DND-41 (cell line): ENCODE results near the gene NEK9.

Experiments used
- ATAC-seq: fragments of 200-7000 bp; cut with Tn5 transposase; 3 replicates; pipeline ENCODE4 v1.9.1; 2021; ENCODE audit warnings: low read depth; ENCODE audit not compliant: insufficient read depth
- DNase-seq: peaks from one replicate; pipeline ENCODE4 v3.0.0-alpha.2; 2020
- H2AFZ ChIP-seq: 2 replicates; pipeline ENCODE4 v1.6.0; 2012; ENCODE audit warnings: low read depth, low read length
- H3K27ac ChIP-seq: 2 replicates; pipeline ENCODE4 v1.5.1; 2012; ENCODE audit warnings: low read length, inconsistent platforms
- H3K27me3 ChIP-seq: fragments of 200-600 bp; sonication (generic); 2 replicates; pipeline ENCODE4 v1.6.0; 2012; ENCODE audit warnings: low read length, mild to moderate bottlenecking, inconsistent platforms; ENCODE audit not compliant: insufficient read depth, poor library complexity
- H3K36me3 ChIP-seq: 2 replicates; pipeline ENCODE4 v1.5.1; 2012; ENCODE audit warnings: low read length, inconsistent platforms; ENCODE audit not compliant: insufficient read depth
- H3K4me1 ChIP-seq: 2 replicates; pipeline ENCODE4 v1.5.1; 2012; ENCODE audit warnings: mild to moderate bottlenecking, low read length; ENCODE audit not compliant: insufficient read depth
- H3K4me2 ChIP-seq: 2 replicates; pipeline ENCODE4 v1.6.0; 2012; ENCODE audit warnings: mild to moderate bottlenecking, moderate library complexity, low read length, inconsistent platforms; ENCODE audit not compliant: insufficient read depth
- H3K4me3 ChIP-seq, 2 experiments: fragments of 200-600 bp in 1 of 2; shearing (Covaris generic) in 1 of 2; 2 replicates each; pipeline ENCODE4 v1.5.1; 2012 to 2016; ENCODE audit warnings: inconsistent platforms in 2 of 2, low read length in 2 of 2, mild to moderate bottlenecking in 2 of 2, low read depth in 1 of 2, moderate library complexity in 1 of 2
- H3K79me2 ChIP-seq: 2 replicates; pipeline ENCODE4 v1.6.0; 2012; ENCODE audit warnings: low read length, inconsistent platforms; ENCODE audit not compliant: insufficient read depth
- H3K9ac ChIP-seq: 2 replicates; pipeline ENCODE4 v1.6.0; 2012; ENCODE audit warnings: low read depth, mild to moderate bottlenecking, inconsistent platforms, low read length, moderate library complexity
- H3K9me3 ChIP-seq: 2 replicates; pipeline ENCODE4 v1.5.1; 2012; ENCODE audit warnings: low read length, moderate library complexity, mild to moderate bottlenecking, inconsistent platforms; ENCODE audit not compliant: insufficient read depth, severe bottlenecking
- H4K20me1 ChIP-seq: 2 replicates; pipeline ENCODE4 v1.6.0; 2012; ENCODE audit warnings: low read length; ENCODE audit not compliant: insufficient read depth
- EZH2 ChIP-seq: IDR thresholded peaks from 3 replicates; pipeline ENCODE4 v1.6.1; 2012; ENCODE audit warnings: borderline replicate concordance, low read depth, mild to moderate bottlenecking, moderate library complexity, low read length, inconsistent platforms; ENCODE audit not compliant: severe bottlenecking
- TF ChIP-seq, protein P1 (sequence below): IDR thresholded peaks from 2 replicates; pipeline ENCODE4 v1.5.1; 2012; ENCODE audit warnings: borderline replicate concordance, low read length, moderate library complexity, mild to moderate bottlenecking; ENCODE audit not compliant: poor library complexity, severe bottlenecking; ENCODE audit errors: extremely low read depth

The NEK9 gene

DNA sequence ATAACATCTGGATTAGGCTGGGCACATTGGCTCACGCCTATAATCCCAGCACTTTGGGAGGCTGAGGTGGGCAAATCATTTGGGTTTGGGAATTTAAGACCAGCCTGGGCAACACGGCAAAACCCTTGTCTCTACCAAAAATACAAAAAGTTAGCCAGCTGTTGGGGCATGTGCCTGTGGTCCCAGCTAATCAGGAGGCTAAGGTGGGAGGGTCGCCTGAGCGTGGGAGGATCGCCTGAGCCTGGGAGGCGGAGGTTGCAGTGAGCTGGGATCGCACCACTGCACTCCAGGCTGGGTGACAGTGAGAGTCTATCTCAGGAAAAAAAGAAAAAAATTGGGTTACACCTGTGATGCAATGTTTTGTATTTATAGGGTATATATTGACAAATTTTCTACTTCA lies 5.3 kb downstream of the NEK9 start:
- TF ChIP-seq, protein P1, sequence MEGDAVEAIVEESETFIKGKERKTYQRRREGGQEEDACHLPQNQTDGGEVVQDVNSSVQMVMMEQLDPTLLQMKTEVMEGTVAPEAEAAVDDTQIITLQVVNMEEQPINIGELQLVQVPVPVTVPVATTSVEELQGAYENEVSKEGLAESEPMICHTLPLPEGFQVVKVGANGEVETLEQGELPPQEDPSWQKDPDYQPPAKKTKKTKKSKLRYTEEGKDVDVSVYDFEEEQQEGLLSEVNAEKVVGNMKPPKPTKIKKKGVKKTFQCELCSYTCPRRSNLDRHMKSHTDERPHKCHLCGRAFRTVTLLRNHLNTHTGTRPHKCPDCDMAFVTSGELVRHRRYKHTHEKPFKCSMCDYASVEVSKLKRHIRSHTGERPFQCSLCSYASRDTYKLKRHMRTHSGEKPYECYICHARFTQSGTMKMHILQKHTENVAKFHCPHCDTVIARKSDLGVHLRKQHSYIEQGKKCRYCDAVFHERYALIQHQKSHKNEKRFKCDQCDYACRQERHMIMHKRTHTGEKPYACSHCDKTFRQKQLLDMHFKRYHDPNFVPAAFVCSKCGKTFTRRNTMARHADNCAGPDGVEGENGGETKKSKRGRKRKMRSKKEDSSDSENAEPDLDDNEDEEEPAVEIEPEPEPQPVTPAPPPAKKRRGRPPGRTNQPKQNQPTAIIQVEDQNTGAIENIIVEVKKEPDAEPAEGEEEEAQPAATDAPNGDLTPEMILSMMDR: no peak
- H2AFZ ChIP-seq: no peak overlapping the region
- no peaks in the 10 kb centered on the region for H4K20me1 ChIP-seq
- H3K27ac ChIP-seq: no peak overlapping the region
- H3K27me3 ChIP-seq: no peaks in the 10 kb centered on the region
- peaks cover 13% of the 10 kb centered on the region for H3K4me1 ChIP-seq
- no peak overlapping the region for H3K4me3 ChIP-seq
- H3K9ac ChIP-seq: no peak overlapping the region
- H3K36me3 ChIP-seq: peaks cover 45% of the 10 kb centered on the region
- H3K79me2 ChIP-seq: peaks cover 20% of the 10 kb centered on the region
- no peak overlapping the region for H3K4me2 ChIP-seq
- no peak for ATAC-seq
- H3K9me3 ChIP-seq: no peaks in the 10 kb centered on the region
- no peak for DNase-seq

DNA sequence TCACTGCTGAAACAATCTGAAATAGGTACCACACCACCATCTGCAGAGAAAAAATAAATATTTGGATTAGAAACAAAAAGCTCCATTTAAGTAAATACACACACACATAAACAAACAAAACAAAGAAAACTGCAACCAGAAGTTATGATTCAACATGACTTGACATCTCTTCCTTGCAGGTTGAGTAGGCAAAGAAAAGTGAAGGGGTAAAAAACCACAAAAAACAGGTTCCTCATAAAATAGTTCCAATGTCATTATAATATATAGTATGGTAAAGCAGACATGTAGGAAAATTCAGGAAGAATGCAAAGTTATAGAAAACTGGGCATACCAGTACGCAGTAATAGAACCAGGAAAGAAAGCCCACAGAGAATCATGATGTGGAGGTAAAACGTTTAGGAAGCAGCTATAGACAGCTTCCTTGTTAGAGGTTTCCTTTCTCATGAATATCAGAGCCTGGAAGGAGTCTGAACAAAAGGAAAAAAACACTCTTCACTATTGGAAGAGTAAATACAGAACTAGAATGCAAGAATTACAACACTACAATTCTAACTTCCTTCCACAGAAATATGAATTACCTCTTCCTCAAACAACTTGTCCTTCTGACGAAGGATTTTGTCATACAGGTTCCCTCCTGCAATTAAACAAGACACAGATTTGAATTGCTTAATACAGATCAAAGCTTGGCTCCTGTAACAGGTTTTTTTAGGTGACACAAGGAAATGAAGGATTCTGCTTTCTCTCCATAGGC lies 6.1 kb downstream of the NEK9 start:
- no peaks in the 10 kb centered on the region for H4K20me1 ChIP-seq
- no peaks in the 10 kb centered on the region for H3K9me3 ChIP-seq
- H2AFZ ChIP-seq: no peak overlapping the region
- H3K79me2 ChIP-seq: peaks cover 11% of the 10 kb centered on the region
- H3K27me3 ChIP-seq: no peaks in the 10 kb centered on the region
- TF ChIP-seq EZH2: no peak
- TF ChIP-seq, protein P1: no peak
- DNase-seq (no peak), ATAC-seq (no peak)
- H3K4me3 ChIP-seq: no peak overlapping the region
- no peak overlapping the region for H3K9ac ChIP-seq
- no peak overlapping the region for H3K27ac ChIP-seq
- peaks cover 50% of the 10 kb centered on the region for H3K36me3 ChIP-seq
- H3K4me2 ChIP-seq: no peak overlapping the region
- peaks cover 9% of the 10 kb centered on the region for H3K4me1 ChIP-seq

DNA sequence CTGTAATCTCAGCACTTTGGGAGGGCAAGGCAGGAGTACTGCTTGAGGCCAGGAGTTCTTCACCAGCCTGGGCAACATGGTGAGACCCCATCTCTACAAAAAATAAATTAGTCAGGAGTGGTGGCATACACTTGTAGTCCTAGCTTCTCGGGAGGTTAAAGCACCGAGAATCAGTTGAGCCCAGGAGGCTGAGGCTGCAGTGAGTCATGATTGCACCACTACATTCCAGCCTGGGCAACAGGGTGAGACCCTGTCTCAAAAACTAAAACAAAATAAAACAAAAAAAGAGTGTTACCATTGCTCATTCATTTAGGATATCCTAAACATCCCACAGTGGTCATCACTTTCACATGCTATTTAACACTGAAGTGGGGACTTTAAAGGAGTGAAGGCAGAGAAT lies 7.8 kb downstream of the NEK9 start:
- no peak overlapping the region for H3K9ac ChIP-seq
- H3K79me2 ChIP-seq: no peaks in the 10 kb centered on the region
- TF ChIP-seq, protein P1: no peak
- H4K20me1 ChIP-seq: no peaks in the 10 kb centered on the region
- H3K36me3 ChIP-seq: peaks cover 66% of the 10 kb centered on the region
- H3K9me3 ChIP-seq: no peaks in the 10 kb centered on the region
- no peaks in the 10 kb centered on the region for H3K4me1 ChIP-seq
- H3K27ac ChIP-seq: no peak overlapping the region
- DNase-seq (no peak), ATAC-seq (no peak)
- no peaks in the 10 kb centered on the region for H3K27me3 ChIP-seq
- no peak overlapping the region for H2AFZ ChIP-seq
- no peak overlapping the region for H3K4me3 ChIP-seq
- no peak overlapping the region for H3K4me2 ChIP-seq
